ENCODE data around the gene WDR75.

Gene WDR75

DNA sequence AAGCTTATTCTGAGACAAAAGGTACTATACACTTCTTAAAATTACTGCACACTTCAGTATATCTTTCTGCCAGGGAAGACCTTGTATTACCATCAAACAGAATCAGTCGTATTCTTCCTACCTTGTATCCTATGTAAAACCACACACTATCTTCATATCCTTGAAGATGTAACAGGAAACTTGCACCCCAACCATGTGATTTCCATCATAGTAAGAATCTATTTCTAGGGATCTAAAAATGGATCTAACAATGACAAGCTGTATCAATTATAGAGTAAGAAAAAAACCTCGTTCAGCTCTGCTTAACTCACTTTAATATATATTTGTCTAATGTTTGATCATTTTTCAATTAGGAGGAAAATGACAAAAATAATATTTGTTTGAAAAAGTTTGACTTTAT is 60.2 kb downstream of the WDR75 start:
- DNase-seq, result no peak

DNA sequence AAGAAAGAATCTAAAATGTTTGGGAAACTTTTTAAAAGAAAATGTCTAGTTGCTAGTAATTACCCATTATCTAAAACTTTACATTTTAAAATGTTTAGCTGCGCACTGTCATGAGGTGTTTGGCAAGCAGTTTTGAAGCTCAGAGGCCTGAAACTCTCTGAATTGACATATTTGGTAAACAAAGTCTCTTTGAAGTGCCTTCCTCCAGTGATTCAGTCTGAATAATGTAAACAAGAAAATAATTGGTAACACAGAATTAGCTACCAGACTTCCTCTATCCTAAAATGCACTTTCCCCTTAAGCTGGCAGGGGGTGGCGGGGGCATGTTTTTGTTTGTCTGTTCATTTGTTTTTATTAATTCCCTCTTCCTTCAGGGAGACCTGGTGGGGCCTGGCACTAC is 61.4 kb downstream of the WDR75 start:
- no peak for DNase-seq

DNA sequence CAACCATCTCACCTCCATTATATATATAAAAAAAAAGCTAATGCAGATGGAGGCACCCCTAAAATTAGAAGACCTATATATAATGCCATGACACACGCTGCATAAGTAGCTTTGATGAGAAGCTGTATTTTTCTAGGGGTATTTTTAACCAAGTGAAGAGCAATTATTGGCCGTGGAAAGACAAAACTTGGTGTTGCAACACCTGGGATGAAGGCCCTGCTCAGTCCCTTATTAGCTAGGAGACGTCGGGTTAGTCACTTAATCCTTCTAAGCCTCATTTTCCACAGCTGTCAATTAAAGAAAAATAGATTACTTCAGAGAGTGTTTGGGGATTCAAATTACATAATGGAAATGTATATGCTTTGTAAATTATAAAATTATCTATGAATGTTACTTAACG is 63.0 kb downstream of the WDR75 start:
- DNase-seq, result no peak

DNA sequence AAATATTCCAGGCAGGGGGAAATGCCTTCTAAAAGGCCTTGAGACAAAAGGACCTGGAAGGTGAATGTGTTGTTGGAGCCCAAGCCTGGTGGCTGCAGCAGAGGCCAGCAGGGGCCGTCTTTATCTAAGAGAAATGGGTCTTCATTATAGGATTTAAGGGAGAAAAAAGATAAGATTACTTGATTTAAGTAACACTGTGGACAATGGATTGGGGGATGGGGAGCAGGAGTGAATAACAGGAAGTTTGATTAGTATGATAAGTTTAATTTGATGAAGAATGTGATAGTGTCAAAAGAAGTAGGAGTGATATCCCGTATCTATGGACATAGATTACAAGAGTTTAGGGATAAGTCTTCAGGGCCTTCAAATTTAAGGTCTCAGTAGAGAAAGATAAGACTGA is 64.2 kb downstream of the WDR75 start:
- no peak for DNase-seq

DNA sequence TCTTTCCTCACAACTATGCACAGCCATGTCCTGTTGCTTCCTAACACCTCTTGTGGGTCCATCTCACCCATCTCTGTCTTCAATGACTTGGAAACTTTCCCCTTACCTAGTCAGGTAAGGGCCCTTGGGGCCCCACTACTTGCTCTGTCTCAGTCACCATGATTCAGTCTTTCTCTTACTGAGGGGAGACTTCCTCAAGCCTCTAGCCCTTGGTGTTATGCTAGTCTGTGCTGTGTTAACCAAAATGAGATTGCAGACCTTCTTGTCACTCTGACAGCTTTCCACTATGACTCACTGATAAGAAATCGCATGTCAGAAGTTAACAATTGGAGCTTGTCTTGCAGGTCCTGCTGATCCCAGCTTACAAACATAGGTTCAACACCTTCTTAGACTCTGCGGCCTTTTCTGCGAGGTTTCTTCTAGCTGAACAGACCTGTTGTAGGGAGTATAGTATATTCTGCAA is 65.3 kb downstream of the WDR75 start:
- DNase-seq, result no peak

DNA sequence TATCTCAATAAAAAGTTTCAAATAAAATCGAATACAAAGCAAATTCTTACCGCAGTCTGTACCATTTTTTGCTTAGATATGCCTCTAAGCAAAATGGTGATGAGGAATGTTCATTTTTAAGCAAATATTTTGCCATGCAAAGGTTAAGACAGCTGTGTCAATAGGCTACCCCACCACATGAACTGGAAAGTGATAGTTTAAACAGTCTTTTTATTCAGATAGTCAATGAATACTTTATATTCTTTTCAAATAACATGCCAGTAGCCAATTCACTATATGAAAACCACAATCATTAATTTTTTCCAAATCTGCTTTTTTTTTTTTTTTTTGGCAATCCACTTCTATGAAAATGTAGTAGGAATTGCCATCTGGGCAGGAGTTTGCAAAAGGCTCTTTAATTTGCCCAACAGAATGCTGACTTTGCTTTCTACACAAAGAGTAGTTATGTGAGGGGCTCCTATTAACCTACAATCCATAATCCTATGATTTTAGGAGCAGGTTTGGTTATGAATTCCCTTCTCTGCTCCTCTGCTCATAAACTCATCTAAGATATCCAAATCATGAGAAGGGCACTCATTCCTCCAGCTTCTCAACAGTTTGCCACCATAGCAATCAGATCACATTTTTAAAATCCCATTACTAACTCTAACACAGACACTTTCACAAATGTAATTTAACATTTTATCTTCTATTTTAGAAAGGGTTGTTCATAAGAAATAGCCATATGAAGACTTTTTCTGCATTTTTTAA is 70.1 kb downstream of the WDR75 start:
- no peak for DNase-seq

DNA sequence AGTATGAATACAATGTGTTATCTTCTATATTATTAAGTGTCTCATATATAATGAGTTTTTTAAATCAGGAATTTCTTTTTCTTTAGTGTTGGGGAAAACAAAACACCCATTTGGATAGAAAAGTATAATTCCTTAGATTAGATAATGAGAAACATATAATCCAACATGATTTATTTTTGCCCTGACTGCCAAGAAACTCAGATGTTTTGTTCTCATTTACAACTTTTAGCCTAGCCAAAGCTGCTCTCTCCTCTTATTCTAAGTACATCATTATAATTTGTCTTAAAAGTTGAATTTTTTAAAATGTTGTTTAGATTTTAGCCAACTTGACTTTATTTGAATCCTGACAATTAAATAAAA is 70.7 kb downstream of the WDR75 start:
- DNase-seq, result no peak

DNA sequence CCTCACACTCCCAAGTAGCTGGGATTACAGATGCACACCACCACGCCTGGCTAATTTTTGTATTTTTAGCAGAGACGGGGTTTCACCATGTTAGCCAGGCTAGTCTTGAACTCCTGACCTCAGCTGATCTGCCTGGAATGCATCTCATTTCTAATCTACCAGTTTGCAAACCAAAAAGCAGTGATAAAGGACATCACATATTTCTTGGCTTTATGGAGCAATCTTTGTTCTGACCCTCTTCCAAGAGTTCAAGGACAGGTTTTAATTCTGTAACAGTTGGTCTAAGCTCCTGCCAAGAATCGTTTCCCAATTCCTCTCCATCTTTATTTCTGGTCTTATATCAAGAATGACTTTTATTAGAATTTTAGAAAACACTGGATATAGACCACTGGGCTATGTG is 71.6 kb downstream of the WDR75 start:
- no peak for DNase-seq

DNA sequence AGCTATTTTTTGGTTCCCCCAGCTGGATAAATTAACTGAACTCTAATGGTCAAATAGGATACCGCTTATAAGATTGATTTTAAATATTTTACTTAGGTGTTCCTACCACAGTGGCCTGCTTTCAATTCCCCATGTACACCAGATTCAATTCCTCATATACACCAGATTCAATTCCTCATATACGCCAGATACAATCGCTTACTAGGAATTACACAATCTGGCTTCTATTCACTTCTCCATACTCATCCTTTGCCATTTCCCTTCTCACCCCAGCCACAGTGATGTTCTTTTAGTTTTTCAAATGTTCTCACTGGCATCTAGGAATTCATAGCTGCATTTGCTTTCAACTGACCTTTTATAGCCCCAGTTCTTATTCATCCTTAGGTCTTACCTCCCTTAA is 72.8 kb downstream of the WDR75 start:
- DNase-seq, result no peak

DNA sequence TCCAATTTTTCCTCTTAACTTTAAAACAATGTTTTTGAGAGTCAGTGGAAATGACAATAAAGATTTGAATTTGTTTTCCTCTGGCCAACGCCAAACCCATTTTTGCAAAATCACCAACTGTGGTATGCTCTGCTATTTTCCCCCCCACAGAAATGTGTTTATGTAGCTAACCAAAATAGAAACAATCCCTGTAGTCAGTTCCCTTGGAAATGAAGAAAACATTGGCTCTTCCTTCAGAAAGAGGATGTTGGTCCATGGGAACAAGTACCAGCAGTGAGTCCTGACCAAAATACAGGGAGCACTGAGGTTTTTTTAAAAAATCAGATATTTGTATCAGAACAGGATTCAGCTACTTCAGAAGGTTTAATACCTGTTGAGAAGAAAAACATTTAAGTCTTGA is 74.0 kb downstream of the WDR75 start:
- DNase-seq, result no peak

DNA sequence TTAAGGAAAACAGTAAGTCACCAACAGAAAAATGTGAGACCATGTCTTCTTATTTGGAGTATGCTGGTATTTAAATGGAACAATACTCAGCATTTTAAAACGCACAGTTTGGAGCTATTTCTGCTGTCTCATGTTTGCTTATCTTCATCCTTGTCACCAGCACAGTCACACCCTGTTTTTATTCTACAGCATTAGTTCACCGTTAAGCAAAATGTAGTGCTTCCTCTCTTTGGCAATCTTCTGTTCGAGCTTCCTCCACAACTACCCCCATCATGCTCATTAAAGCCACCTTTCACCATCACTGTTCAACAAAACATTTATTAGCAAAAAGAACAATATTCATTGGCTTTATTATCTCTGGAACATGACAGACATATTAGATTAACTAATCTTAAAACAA is 75.3 kb downstream of the WDR75 start:
- DNase-seq, result no peak

DNA sequence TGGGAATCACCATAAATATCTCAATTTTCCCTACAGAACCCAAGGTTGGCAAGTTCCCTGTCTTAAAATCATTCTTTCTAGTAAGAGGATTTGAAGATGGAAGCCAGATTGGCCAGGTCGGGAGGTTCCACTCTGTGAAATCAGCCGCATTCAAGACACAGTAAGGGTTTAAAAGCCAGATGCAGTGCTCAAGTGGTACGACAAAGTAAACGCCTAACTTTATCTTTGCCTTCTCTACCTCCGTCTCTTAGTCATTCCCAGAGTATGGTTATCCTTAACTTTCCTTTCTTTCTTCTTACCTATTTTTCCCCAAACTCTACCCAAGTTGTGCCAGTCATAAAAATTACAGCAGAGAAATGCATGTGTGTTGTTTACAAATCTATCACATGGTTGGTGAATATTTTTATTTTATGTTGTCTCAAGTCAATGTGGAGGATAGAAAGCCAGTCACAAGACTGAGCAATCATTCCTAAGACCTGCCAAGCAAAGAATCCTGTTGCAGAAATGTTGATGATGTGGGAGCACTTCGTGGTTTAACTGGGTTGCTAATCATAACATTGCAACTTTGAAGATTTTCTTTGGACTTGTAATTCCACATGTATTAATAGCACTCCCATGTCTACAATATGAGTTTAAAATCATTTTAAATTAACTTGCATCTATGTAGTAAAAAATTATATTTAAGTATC is 76.7 kb downstream of the WDR75 start:
- DNase-seq, result no peak

DNA sequence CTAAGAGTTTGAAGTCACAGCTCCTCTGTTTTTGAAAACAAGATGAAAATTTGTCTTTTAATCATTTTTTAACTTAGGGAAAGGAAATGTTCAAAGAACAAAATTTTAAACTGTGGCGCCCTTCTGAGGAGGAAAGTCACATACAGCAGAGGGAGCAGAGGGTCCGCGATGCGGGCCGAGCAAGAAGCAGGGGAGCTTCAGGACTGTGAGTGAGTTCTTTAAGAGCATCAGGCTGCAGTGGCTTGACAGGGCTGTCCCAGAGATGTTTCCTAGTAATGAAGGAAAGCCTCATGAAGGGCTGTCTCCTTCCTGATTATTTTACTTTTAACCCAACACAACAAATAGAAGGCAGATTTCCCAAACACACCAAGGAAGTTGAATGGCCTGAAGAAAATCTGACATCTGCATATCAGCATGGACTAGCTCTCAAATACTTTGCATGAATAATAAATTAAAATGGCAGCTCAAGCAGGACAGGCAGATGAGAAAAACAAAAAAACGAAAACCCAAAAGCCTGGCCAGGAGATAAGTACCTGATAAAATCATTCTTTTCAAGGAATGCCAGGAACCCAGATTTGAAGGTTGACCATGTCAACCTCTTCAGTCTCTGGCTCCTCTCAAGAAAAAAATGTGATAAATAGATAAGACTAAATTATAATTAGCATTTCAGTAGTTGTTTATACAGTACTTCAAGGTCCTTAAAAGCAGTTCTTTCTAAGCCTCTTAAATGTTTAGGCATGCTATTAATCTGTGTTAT is 78.5 kb downstream of the WDR75 start:
- no peak for DNase-seq

DNA sequence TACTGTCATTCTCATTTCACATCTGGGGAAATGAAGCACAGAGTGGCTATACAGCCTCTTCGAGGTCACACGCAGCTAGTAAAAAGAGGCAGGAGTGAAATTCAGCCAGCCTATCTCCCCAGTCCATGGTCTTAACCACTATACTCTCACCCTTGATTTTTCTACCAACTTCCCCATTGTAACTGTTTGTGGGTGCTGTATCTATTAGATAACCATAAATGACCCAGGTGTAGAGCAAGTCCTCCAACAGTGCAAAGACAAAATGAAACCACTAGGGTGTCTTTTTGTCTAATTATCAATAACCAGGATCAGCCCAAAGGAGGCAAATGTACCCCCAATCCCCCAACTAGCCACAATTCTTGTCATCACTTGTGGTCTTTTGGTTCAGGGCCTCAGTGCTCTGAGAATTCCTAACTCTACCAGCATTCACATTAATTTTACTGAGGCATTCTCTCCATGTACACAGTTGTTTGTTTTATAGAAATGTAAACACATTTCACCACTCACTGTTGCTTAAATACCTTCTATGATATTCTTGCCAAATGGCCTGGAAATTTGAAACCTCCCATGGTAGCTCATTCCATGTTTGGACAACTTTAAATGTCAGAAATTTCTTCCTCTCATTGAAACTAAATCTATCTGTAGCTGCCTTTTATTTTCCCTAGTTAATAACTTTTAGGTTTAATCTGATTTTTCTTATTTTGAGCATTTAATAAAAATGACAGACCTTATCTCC is 80.6 kb downstream of the WDR75 start:
- no peak for DNase-seq

DNA sequence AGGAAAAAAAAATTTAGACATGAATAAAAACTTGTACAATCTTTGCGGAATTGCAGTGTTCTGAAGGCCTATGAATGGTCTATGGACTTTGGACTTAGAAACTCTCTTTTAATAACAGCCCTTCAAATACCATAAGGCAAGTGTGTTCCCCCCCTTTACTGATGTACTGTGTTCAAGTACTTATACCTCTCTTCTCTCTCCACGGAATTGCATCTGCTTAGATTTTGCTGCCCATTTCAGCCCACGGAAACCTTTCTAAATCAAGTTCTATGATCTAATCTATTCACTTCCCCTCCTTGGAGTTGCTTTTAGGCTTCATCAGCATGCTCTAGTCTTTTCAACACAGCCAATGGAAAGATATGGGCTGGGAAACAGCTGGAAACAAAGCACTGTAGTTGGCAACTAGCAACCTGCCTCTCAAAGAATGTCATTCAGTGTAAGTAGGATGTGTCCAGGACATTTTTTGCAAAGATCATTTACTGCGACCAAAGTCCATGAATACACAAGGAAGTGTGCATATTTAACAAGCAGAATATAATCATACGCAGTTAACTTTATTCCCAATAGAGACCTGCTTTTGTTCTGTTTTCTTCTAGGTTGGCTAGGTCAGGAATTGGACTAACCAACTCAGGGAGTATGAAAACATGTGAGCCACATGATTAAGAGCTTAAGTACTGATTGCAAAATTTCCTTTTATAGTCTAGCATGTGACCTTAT is 81.3 kb downstream of the WDR75 start:
- no peak for DNase-seq

DNA sequence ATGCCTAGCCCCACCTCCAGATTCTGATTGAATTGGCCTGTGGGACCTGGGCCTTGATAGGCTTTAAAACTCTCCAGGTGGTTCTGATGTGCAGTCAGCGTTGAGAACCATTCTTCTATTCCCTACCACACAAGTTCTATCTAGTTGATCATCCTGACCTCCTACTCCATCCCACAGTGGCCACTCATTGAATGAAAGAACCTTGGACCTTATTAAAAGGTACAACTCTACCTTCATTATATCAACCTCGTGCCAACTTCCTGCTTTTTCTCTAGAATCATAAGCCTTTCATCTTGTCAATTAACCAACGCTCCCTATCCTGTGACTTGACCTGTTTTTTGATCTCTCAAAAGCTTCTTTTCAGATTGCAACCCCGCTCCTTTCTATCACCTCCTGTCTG is 83.5 kb downstream of the WDR75 start:
- DNase-seq, result no peak
